Islet precursor cell (in vitro differentiated cells): ENCODE results near the gene CACNA1C.

Experiments
- DNase-seq: peaks from one replicate; pipeline ENCODE4 v3.0.0-alpha.2; 2018

CACNA1C gene

GRCh38 chr12:2541631-2542204, 488.9 kb downstream of the CACNA1C start:
- DNase-seq = no peak

GRCh38 chr12:2543801-2544200, 491.0 kb downstream of the CACNA1C start:
- no peak for DNase-seq

- DNase-seq = no peak
Measured at GRCh38 chr12:2544230-2544629, 491.4 kb downstream of the CACNA1C start.

GRCh38 chr12:2547273-2548044, 494.7 kb downstream of the CACNA1C start:
- no peak for DNase-seq

GRCh38 chr12:2548081-2548480, 495.3 kb downstream of the CACNA1C start:
- no peak for DNase-seq

- DNase-seq = peak; percentile 80
Measured at GRCh38 chr12:2550561-2551411, 498.0 kb downstream of the CACNA1C start.

GRCh38 chr12:2551412-2551900, 498.7 kb downstream of the CACNA1C start:
- no peak for DNase-seq

GRCh38 chr12:2552000-2552756, 499.4 kb downstream of the CACNA1C start:
- DNase-seq = no peak

GRCh38 chr12:2553388-2554126, 500.8 kb downstream of the CACNA1C start:
- no peak for DNase-seq

GRCh38 chr12:2555487-2556082, 502.8 kb downstream of the CACNA1C start:
- no peak for DNase-seq

- DNase-seq = peak; percentile 72
Measured at GRCh38 chr12:2557597-2557996, 504.8 kb downstream of the CACNA1C start.

GRCh38 chr12:2559931-2560330, 507.1 kb downstream of the CACNA1C start:
- no peak for DNase-seq

- no peak for DNase-seq
Measured at GRCh38 chr12:2560356-2560755, 507.6 kb downstream of the CACNA1C start.

GRCh38 chr12:2561367-2561766, 508.6 kb downstream of the CACNA1C start:
- no peak for DNase-seq

GRCh38 chr12:2562400-2562799, 509.6 kb downstream of the CACNA1C start:
- DNase-seq = no peak

GRCh38 chr12:2563709-2564108, 510.9 kb downstream of the CACNA1C start:
- DNase-seq = no peak

- no peak for DNase-seq
Measured at GRCh38 chr12:2566161-2566560, 513.4 kb downstream of the CACNA1C start.

GRCh38 chr12:2567711-2568110, 514.9 kb downstream of the CACNA1C start:
- no peak for DNase-seq

- DNase-seq = no peak
Measured at GRCh38 chr12:2570562-2570961, 517.8 kb downstream of the CACNA1C start.

GRCh38 chr12:2574355-2574935, 521.7 kb downstream of the CACNA1C start:
- DNase-seq = no peak

- DNase-seq = no peak
Measured at GRCh38 chr12:2575245-2575644, 522.5 kb downstream of the CACNA1C start.
